ENCODE measurements around the gene C1orf35.

- TF ChIP-seq ZNF331 (CRISPR knock-in tag; IDR thresholded peaks at IDR 0.05; ENCODE audit: low read depth) (no peak), CTCF (conservative IDR thresholded peaks at IDR 0.05; ENCODE audit: low read depth in 2 of 2) (no peak), EZH2 (IDR thresholded peaks at IDR 0.05; ENCODE audit: low read depth, unreplicated experiment) (no peak), POLR2AphosphoS5 (IDR thresholded peaks at IDR 0.05; ENCODE audit: low read depth) (no peak), REST (IDR thresholded peaks at IDR 0.05; ENCODE audit: unreplicated experiment) (no peak), CREB1 (CRISPR knock-in tag; IDR thresholded peaks at IDR 0.05; ENCODE audit: low read depth) (no peak)
Observed at GRCh38 chr1:228064741-228065542, 38.2 kb downstream of the C1orf35 start.
